ENCODE results near the gene ATG7.

The ATG7 gene

GRCh38 chr3:11224870-11225229 is 47.3 kb upstream of the ATG7 start:
- Histone ChIP-seq H3K4me1 (ENCODE audit: control insufficient read depth, insufficient read depth, low read length) (no peaks in the 10 kb centered on the region), H3K27ac (ENCODE audit: extremely low read depth, low read depth, low read length) (no peak overlapping the region), H3K9me3 (ENCODE audit: control insufficient read depth, insufficient read depth, low read depth, low read length) (no peaks in the 10 kb centered on the region), H3K36me3 (ENCODE audit: control insufficient read depth in 2 of 2, insufficient read depth in 1 of 2, low read length in 2 of 2) (no peaks in the 10 kb centered on the region), H3K4me3 (ENCODE audit: low read depth, low read length) (no peak overlapping the region)
- TF ChIP-seq SETDB1 (IDR thresholded peaks at IDR 0.05; ENCODE audit: insufficient read length, low read length) = no peak
- TF ChIP-seq ZNF146 (tag by site-specific recombination; IDR thresholded peaks at IDR 0.05) = no peak
- TF ChIP-seq HOXC10 (CRISPR knock-in tag; IDR thresholded peaks at IDR 0.05) = no peak
- no peak for TF ChIP-seq SP2 (tag by site-specific recombination; IDR thresholded peaks at IDR 0.05)
- TF ChIP-seq ZFHX2 (tag by site-specific recombination; conservative IDR thresholded peaks at IDR 0.05) = no peak
- TF ChIP-seq ZFP37 (tag by site-specific recombination; IDR thresholded peaks at IDR 0.05) = no peak
- TF ChIP-seq ZNF112 (tag by site-specific recombination; IDR thresholded peaks at IDR 0.05) = no peak
- TF ChIP-seq ZNF830 (tag by site-specific recombination; IDR thresholded peaks at IDR 0.05; ENCODE audit: low read depth) = no peak
- TF ChIP-seq ZNF629 (tag by site-specific recombination; IDR thresholded peaks at IDR 0.05) = no peak
- TF ChIP-seq GLI4 (tag by site-specific recombination; IDR thresholded peaks at IDR 0.05) = no peak
- TF ChIP-seq, protein P1, sequence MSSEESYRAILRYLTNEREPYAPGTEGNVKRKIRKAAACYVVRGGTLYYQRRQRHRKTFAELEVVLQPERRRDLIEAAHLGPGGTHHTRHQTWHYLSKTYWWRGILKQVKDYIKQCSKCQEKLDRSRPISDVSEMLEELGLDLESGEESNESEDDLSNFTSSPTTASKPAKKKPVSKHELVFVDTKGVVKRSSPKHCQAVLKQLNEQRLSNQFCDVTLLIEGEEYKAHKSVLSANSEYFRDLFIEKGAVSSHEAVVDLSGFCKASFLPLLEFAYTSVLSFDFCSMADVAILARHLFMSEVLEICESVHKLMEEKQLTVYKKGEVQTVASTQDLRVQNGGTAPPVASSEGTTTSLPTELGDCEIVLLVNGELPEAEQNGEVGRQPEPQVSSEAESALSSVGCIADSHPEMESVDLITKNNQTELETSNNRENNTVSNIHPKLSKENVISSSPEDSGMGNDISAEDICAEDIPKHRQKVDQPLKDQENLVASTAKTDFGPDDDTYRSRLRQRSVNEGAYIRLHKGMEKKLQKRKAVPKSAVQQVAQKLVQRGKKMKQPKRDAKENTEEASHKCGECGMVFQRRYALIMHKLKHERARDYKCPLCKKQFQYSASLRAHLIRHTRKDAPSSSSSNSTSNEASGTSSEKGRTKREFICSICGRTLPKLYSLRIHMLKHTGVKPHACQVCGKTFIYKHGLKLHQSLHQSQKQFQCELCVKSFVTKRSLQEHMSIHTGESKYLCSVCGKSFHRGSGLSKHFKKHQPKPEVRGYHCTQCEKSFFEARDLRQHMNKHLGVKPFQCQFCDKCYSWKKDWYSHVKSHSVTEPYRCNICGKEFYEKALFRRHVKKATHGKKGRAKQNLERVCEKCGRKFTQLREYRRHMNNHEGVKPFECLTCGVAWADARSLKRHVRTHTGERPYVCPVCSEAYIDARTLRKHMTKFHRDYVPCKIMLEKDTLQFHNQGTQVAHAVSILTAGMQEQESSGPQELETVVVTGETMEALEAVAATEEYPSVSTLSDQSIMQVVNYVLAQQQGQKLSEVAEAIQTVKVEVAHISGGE (tag by site-specific recombination; conservative IDR thresholded peaks at IDR 0.05; ENCODE audit: low read depth) = no peak
- TF ChIP-seq ZNF121 (tag by site-specific recombination; IDR thresholded peaks at IDR 0.05) = no peak
- no peak for TF ChIP-seq TRIM28 (IDR thresholded peaks at IDR 0.05; ENCODE audit: borderline replicate concordance, low read length)
- TF ChIP-seq, protein P2, sequence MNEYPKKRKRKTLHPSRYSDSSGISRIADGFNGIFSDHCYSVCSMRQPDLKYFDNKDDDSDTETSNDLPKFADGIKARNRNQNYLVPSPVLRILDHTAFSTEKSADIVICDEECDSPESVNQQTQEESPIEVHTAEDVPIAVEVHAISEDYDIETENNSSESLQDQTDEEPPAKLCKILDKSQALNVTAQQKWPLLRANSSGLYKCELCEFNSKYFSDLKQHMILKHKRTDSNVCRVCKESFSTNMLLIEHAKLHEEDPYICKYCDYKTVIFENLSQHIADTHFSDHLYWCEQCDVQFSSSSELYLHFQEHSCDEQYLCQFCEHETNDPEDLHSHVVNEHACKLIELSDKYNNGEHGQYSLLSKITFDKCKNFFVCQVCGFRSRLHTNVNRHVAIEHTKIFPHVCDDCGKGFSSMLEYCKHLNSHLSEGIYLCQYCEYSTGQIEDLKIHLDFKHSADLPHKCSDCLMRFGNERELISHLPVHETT (tag by site-specific recombination; IDR thresholded peaks at IDR 0.05) = no peak
- no peak for TF ChIP-seq ZNF561 (tag by site-specific recombination; IDR thresholded peaks at IDR 0.05; ENCODE audit: borderline replicate concordance)
- TF ChIP-seq ZNF664 (tag by site-specific recombination; IDR thresholded peaks at IDR 0.05) = no peak
- TF ChIP-seq ZNF473 (tag by site-specific recombination; IDR thresholded peaks at IDR 0.05) = no peak
- TF ChIP-seq, protein P3, sequence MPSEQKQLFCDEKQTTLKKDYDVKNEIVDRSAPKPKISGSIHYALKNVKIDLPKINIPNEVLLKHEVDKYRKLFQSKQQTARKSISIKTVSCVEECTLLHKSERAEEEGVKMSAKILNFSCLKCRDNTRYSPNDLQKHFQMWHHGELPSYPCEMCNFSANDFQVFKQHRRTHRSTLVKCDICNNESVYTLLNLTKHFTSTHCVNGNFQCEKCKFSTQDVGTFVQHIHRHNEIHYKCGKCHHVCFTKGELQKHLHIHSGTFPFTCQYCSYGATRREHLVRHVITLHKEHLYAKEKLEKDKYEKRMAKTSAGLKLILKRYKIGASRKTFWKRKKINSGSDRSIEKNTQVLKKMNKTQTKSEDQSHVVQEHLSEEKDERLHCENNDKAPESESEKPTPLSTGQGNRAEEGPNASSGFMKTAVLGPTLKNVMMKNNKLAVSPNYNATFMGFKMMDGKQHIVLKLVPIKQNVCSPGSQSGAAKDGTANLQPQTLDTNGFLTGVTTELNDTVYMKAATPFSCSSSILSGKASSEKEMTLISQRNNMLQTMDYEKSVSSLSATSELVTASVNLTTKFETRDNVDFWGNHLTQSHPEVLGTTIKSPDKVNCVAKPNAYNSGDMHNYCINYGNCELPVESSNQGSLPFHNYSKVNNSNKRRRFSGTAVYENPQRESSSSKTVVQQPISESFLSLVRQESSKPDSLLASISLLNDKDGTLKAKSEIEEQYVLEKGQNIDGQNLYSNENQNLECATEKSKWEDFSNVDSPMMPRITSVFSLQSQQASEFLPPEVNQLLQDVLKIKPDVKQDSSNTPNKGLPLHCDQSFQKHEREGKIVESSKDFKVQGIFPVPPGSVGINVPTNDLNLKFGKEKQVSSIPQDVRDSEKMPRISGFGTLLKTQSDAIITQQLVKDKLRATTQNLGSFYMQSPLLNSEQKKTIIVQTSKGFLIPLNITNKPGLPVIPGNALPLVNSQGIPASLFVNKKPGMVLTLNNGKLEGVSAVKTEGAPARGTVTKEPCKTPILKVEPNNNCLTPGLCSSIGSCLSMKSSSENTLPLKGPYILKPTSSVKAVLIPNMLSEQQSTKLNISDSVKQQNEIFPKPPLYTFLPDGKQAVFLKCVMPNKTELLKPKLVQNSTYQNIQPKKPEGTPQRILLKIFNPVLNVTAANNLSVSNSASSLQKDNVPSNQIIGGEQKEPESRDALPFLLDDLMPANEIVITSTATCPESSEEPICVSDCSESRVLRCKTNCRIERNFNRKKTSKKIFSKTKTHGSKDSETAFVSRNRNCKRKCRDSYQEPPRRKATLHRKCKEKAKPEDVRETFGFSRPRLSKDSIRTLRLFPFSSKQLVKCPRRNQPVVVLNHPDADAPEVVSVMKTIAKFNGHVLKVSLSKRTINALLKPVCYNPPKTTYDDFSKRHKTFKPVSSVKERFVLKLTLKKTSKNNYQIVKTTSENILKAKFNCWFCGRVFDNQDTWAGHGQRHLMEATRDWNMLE (tag by site-specific recombination; conservative IDR thresholded peaks at IDR 0.05; ENCODE audit: low read depth) = no peak
- ChIA-PET CTCF (no interaction called here), POLR2A (no interaction called here)

- ChIA-PET POLR2A (no interaction called here), CTCF (interaction anchor here (0.6 to 1.3 kb wide), 2 partner anchors 135 to 166 kb away, joined by 3 to 5 read pairs; no protein-coding TSS in a partner anchor)
These were observed 46.2 kb upstream of the ATG7 start for GRCh38 chr3:11226042-11226370.

More at GRCh38 chr3:11226042-11226370, 46.2 kb upstream of the ATG7 start:
- no peaks in the 10 kb centered on the region for H3K9me3 ChIP-seq (ENCODE audit: control insufficient read depth, insufficient read depth, low read depth, low read length)
- H3K4me3 ChIP-seq (ENCODE audit: low read depth, low read length) = peak overlapping the region; percentile 25; the same call in 1 of the 2 replicates
- no peaks in the 10 kb centered on the region for H3K4me1 ChIP-seq (ENCODE audit: control insufficient read depth, insufficient read depth, low read length)
- TF ChIP-seq KLF16 (tag by site-specific recombination; IDR thresholded peaks at IDR 0.05) (no peak), ZNF311 (tag by site-specific recombination; IDR thresholded peaks at IDR 0.05; ENCODE audit: borderline replicate concordance) (no peak), ZNF211 (tag by site-specific recombination; IDR thresholded peaks at IDR 0.05; ENCODE audit: low read depth) (no peak)
- no peak overlapping the region for H3K27ac ChIP-seq (ENCODE audit: extremely low read depth, low read depth, low read length)
- no peaks in the 10 kb centered on the region for H3K36me3 ChIP-seq (ENCODE audit: control insufficient read depth in 2 of 2, insufficient read depth in 1 of 2, low read length in 2 of 2)
